ENCODE data around the gene CD44.

Gene CD44

GRCh38 chr11:35111161-35112055, 27.6 kb upstream of the CD44 start:
- in situ Hi-C loops (cut with MboI; ENCODE audit: low sequenced_read_pairs): no loop called here

GRCh38 chr11:35112056-35112845, 26.7 kb upstream of the CD44 start:
- in situ Hi-C loops (cut with MboI; ENCODE audit: low sequenced_read_pairs): no loop called here

- in situ Hi-C loops (cut with MboI; ENCODE audit: low sequenced_read_pairs): no loop called here
These were observed 26.2 kb upstream of the CD44 start for GRCh38 chr11:35112846-35113105.

- in situ Hi-C loops (cut with MboI; ENCODE audit: low sequenced_read_pairs): no loop called here
These were observed 23.9 kb upstream of the CD44 start for GRCh38 chr11:35114906-35115687.

GRCh38 chr11:35115688-35116030, 23.3 kb upstream of the CD44 start:
- in situ Hi-C loops (cut with MboI; ENCODE audit: low sequenced_read_pairs): no loop called here

- in situ Hi-C loops (cut with MboI; ENCODE audit: low sequenced_read_pairs): no loop called here
These were observed 22.7 kb upstream of the CD44 start for GRCh38 chr11:35116245-35116644.

- in situ Hi-C loops (cut with MboI; ENCODE audit: low sequenced_read_pairs): no loop called here
These were observed 22.0 kb upstream of the CD44 start for GRCh38 chr11:35116762-35117640.

- in situ Hi-C loops (cut with MboI; ENCODE audit: low sequenced_read_pairs): no loop called here
These were observed 20.1 kb upstream of the CD44 start for GRCh38 chr11:35118906-35119305.

GRCh38 chr11:35121326-35121865, 17.6 kb upstream of the CD44 start:
- in situ Hi-C loops (cut with MboI; ENCODE audit: low sequenced_read_pairs): no loop called here

GRCh38 chr11:35122308-35122707, 16.7 kb upstream of the CD44 start:
- in situ Hi-C loops (cut with MboI; ENCODE audit: low sequenced_read_pairs): no loop called here

- in situ Hi-C loops (cut with MboI; ENCODE audit: low sequenced_read_pairs): no loop called here
These were observed 12.7 kb upstream of the CD44 start for GRCh38 chr11:35126000-35126878.

- in situ Hi-C loops (cut with MboI; ENCODE audit: low sequenced_read_pairs): no loop called here
These were observed 11.9 kb upstream of the CD44 start for GRCh38 chr11:35126879-35127581.

- in situ Hi-C loops (cut with MboI; ENCODE audit: low sequenced_read_pairs): no loop called here
These were observed 11.4 kb upstream of the CD44 start for GRCh38 chr11:35127619-35128018.

GRCh38 chr11:35131094-35131493, 7.9 kb upstream of the CD44 start:
- in situ Hi-C loops (cut with MboI; ENCODE audit: low sequenced_read_pairs): no loop called here

GRCh38 chr11:35131886-35132285, 7.1 kb upstream of the CD44 start:
- in situ Hi-C loops (cut with MboI; ENCODE audit: low sequenced_read_pairs): no loop called here

GRCh38 chr11:35133656-35134055, 5.3 kb upstream of the CD44 start:
- in situ Hi-C loops (cut with MboI; ENCODE audit: low sequenced_read_pairs): no loop called here

- in situ Hi-C loops (cut with MboI; ENCODE audit: low sequenced_read_pairs): no loop called here
These were observed 4.4 kb upstream of the CD44 start for GRCh38 chr11:35134403-35135148.

- in situ Hi-C loops (cut with MboI; ENCODE audit: low sequenced_read_pairs): no loop called here
These were observed 3.7 kb upstream of the CD44 start for GRCh38 chr11:35135222-35135621.
